IMR-90 (cell line): Measurements from ENCODE around the gene COL12A1.
"Not testable (repeated sequence)": the region's sequence is repeated elsewhere in the genome, so short reads cannot be mapped to it uniquely, and the experiment has no call there.

ENCODE experiments used
- BHLHE40 ChIP-seq: fragments of 150-350 bp; IDR thresholded peaks from 2 replicates; pipeline ENCODE4 v1.6.1; 2016; ENCODE audit warnings: mild to moderate bottlenecking, low read depth, low read length
- CHD1 ChIP-seq: IDR thresholded peaks from 2 replicates; pipeline ENCODE4 v1.6.1; 2012; ENCODE audit warnings: low read depth, low read length, improper control_type of control experiment
- CTCF ChIP-seq: conservative IDR thresholded peaks from 2 replicates; pipeline ENCODE4 v1.5.1; 2012; ENCODE audit warnings: mild to moderate bottlenecking, low read depth, low read length, improper control_type of control experiment
- ELK1 ChIP-seq: fragments of 150-350 bp; IDR thresholded peaks from 2 replicates; pipeline ENCODE4 v1.6.1; 2016; ENCODE audit warnings: low read depth, mild to moderate bottlenecking, low read length, moderate library complexity, borderline replicate concordance
- MAFK ChIP-seq: IDR thresholded peaks from 2 replicates; pipeline ENCODE4 v1.6.1; 2012; ENCODE audit warnings: low read depth, low read length, improper control_type of control experiment
- MAZ ChIP-seq: IDR thresholded peaks from 2 replicates; pipeline ENCODE4 v1.6.1; 2012; ENCODE audit warnings: low read depth, mild to moderate bottlenecking, low read length, improper control_type of control experiment, moderate library complexity, borderline replicate concordance
- MXI1 ChIP-seq: IDR thresholded peaks from 2 replicates; pipeline ENCODE4 v1.6.1; 2012; ENCODE audit warnings: low read depth, mild to moderate bottlenecking, low read length, moderate library complexity, borderline replicate concordance
- POLR2A ChIP-seq: IDR thresholded peaks from 2 replicates; pipeline ENCODE4 v1.6.1; 2012; ENCODE audit warnings: mild to moderate bottlenecking, low read depth, low read length
- RAD21 ChIP-seq: IDR thresholded peaks from 2 replicates; pipeline ENCODE4 v1.6.1; 2012; ENCODE audit warnings: low read length, improper control_type of control experiment
- RCOR1 ChIP-seq: IDR thresholded peaks from 2 replicates; pipeline ENCODE4 v1.6.1; 2012; ENCODE audit warnings: mild to moderate bottlenecking, low read length, improper control_type of control experiment; ENCODE audit not compliant: insufficient replicate concordance
- RFX5 ChIP-seq: IDR thresholded peaks from 2 replicates; pipeline ENCODE4 v1.8.0; 2012; ENCODE audit warnings: low read depth, mild to moderate bottlenecking, low read length, moderate library complexity
- SMC3 ChIP-seq: fragments of 150-350 bp; IDR thresholded peaks from 2 replicates; pipeline ENCODE4 v1.6.1; 2016; ENCODE audit warnings: low read depth, mild to moderate bottlenecking, antibody characterized with exemption, low read length, moderate library complexity
- TF ChIP-seq, protein P1 (sequence below): fragments of 150-350 bp; IDR thresholded peaks from 2 replicates; pipeline ENCODE4 v1.6.1; 2017; ENCODE audit warnings: mild to moderate bottlenecking, antibody characterized with exemption, low read length, low read depth

GRCh38 chr6:75186581-75186980 lies 19.3 kb downstream of the COL12A1 start:
- TF ChIP-seq MAZ, ELK1, CTCF, POLR2A, SMC3, RAD21, RCOR1, MAFK, RFX5, MXI1, BHLHE40, CHD1: not testable (repeated sequence)
- TF ChIP-seq, protein P1, sequence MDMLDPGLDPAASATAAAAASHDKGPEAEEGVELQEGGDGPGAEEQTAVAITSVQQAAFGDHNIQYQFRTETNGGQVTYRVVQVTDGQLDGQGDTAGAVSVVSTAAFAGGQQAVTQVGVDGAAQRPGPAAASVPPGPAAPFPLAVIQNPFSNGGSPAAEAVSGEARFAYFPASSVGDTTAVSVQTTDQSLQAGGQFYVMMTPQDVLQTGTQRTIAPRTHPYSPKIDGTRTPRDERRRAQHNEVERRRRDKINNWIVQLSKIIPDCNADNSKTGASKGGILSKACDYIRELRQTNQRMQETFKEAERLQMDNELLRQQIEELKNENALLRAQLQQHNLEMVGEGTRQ, result not testable (repeated sequence)
